CD4-positive, alpha-beta T cell treated with Interleukin-6 at 100 ng/mL for 8 hours (primary cell): ENCODE results near the gene COA1.
"Not testable (repeated sequence)": the region's sequence is repeated elsewhere in the genome, so short reads cannot be mapped to it uniquely, and the experiment has no call there.

Experiments used
- DNase-seq: peaks from one replicate; pipeline ENCODE4 v3.0.0-alpha.2; 2020; ENCODE audit warnings: mixed read lengths, low spot score

Gene COA1

GRCh38 chr7:43689115-43689514, 40.2 kb downstream of the COA1 start:
- no peak for DNase-seq

GRCh38 chr7:43687866-43688265, 41.5 kb downstream of the COA1 start:
- not testable (repeated sequence) for DNase-seq

GRCh38 chr7:43686991-43687390, 42.3 kb downstream of the COA1 start:
- DNase-seq, result no peak

- DNase-seq, result no peak
Observed at GRCh38 chr7:43680736-43681135, 48.6 kb downstream of the COA1 start.

GRCh38 chr7:43679210-43680068, 49.9 kb downstream of the COA1 start:
- DNase-seq, result no peak

- DNase-seq, result no peak
Observed at GRCh38 chr7:43678315-43678714, 51.0 kb downstream of the COA1 start.

GRCh38 chr7:43677864-43678263, 51.5 kb downstream of the COA1 start:
- no peak for DNase-seq

GRCh38 chr7:43674559-43675436, 54.5 kb downstream of the COA1 start:
- no peak for DNase-seq

- not testable (repeated sequence) for DNase-seq
Observed at GRCh38 chr7:43673243-43673976, 55.9 kb downstream of the COA1 start.

- no peak for DNase-seq
Observed at GRCh38 chr7:43671521-43671920, 57.8 kb downstream of the COA1 start.

GRCh38 chr7:43669286-43670081, 59.8 kb downstream of the COA1 start:
- peak; percentile 62 for DNase-seq

- no peak for DNase-seq
Observed at GRCh38 chr7:43668035-43668434, 61.3 kb downstream of the COA1 start.

GRCh38 chr7:43666938-43667337, 62.4 kb downstream of the COA1 start:
- DNase-seq, result no peak

- no peak for DNase-seq
Observed at GRCh38 chr7:43664681-43665080, 64.6 kb downstream of the COA1 start.

GRCh38 chr7:43660141-43660540, 69.2 kb downstream of the COA1 start:
- no peak for DNase-seq

GRCh38 chr7:43659549-43659896, 69.8 kb downstream of the COA1 start:
- no peak for DNase-seq

- DNase-seq, result no peak
Observed at GRCh38 chr7:43658718-43659548, 70.4 kb downstream of the COA1 start.

- no peak for DNase-seq
Observed at GRCh38 chr7:43656997-43657396, 72.3 kb downstream of the COA1 start.

GRCh38 chr7:43655584-43655983, 73.7 kb downstream of the COA1 start:
- DNase-seq, result no peak

GRCh38 chr7:43653891-43654504, 75.3 kb downstream of the COA1 start:
- no peak for DNase-seq
